HG03520 (cell line): ENCODE results near the gene KDM2A.
"Not testable (repeated sequence)": the region's sequence is repeated elsewhere in the genome, so short reads cannot be mapped to it uniquely, and the experiment has no call there.

Experiments
- ATAC-seq: cut with Tn5 transposase; IDR thresholded peaks from one replicate; pipeline ENCODE4 v1.9.1; 2021; ENCODE audit warnings: mild to moderate bottlenecking, moderate library complexity; ENCODE audit not compliant: unreplicated experiment

Gene KDM2A

GRCh38 chr11:67256477-67257135 lies 137.5 kb downstream of the KDM2A start:
- no peak for ATAC-seq

GRCh38 chr11:67260406-67260805 lies 141.3 kb downstream of the KDM2A start:
- no peak for ATAC-seq

- not testable (repeated sequence) for ATAC-seq
These were observed 142.0 kb downstream of the KDM2A start for GRCh38 chr11:67260885-67261639.

- no peak for ATAC-seq
These were observed 142.5 kb downstream of the KDM2A start for GRCh38 chr11:67261640-67261945.

GRCh38 chr11:67261946-67262681 lies 143.1 kb downstream of the KDM2A start:
- ATAC-seq, result no peak

- no peak for ATAC-seq
These were observed 143.9 kb downstream of the KDM2A start for GRCh38 chr11:67262731-67263675.

- no peak for ATAC-seq
These were observed 145.2 kb downstream of the KDM2A start for GRCh38 chr11:67264260-67264659.

GRCh38 chr11:67264877-67265632 lies 146.0 kb downstream of the KDM2A start:
- ATAC-seq, result no peak

GRCh38 chr11:67265633-67266448 lies 146.8 kb downstream of the KDM2A start:
- peak; percentile 44 for ATAC-seq

GRCh38 chr11:67266449-67267187 lies 147.6 kb downstream of the KDM2A start, which contains the start of gene GRK2:
GRK2 (plus strand) TSS chr11:67266473; CDS start chr11:67266700, 227 bp downstream.
- peak; percentile 10 for ATAC-seq

- no peak for ATAC-seq
These were observed 148.4 kb downstream of the KDM2A start for GRCh38 chr11:67267188-67268080.

GRCh38 chr11:67268081-67268961 lies 149.3 kb downstream of the KDM2A start:
- ATAC-seq, result no peak

- no peak for ATAC-seq
These were observed 149.9 kb downstream of the KDM2A start for GRCh38 chr11:67268962-67269268.

- ATAC-seq, result no peak
These were observed 150.6 kb downstream of the KDM2A start for GRCh38 chr11:67269401-67270255.

- ATAC-seq, result no peak
These were observed 151.5 kb downstream of the KDM2A start for GRCh38 chr11:67270256-67271204.
